Retinal pigment epithelial cell (primary cell): ENCODE results near the gene TREM2.
"Not testable (repeated sequence)": the region's sequence is repeated elsewhere in the genome, so short reads cannot be mapped to it uniquely, and the experiment has no call there.

Experiments
- DNase-seq: peaks from one replicate; pipeline ENCODE4 v3.0.0-alpha.2; 2010; ENCODE audit warnings: low read depth
- H3K4me3 ChIP-seq: 2 replicates; pipeline ENCODE4 v1.5.1; 2011; ENCODE audit warnings: mild to moderate bottlenecking, low read length, control low read depth, moderate library complexity
- TF ChIP-seq, protein P1 (sequence below): conservative IDR thresholded peaks from 2 replicates; pipeline ENCODE4 v1.5.1; 2011; ENCODE audit warnings: low read depth, low read length, control low read depth, inconsistent platforms

TREM2 gene

DNA sequence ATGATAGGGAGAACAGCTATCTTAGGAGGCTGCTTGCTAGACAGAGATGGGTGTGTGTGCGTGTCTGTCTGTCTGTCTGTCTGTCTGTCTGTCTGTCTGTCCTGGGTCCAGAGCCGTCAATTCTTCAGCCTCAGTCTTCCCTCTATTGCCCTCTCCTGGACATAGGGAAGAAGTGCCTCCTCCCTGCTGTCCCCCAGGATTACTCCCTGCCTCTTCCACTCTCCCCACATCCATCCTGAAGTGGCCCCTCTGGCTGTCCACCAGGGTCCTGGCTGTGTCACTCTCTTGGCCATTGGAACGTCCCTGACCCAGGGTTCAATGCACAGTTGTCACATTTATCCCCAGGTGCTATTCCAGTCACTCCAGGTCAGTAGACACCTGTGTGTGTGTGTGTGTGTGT lies 27.9 kb upstream of the TREM2 start:
- DNase-seq: no peak
- TF ChIP-seq, protein P1, sequence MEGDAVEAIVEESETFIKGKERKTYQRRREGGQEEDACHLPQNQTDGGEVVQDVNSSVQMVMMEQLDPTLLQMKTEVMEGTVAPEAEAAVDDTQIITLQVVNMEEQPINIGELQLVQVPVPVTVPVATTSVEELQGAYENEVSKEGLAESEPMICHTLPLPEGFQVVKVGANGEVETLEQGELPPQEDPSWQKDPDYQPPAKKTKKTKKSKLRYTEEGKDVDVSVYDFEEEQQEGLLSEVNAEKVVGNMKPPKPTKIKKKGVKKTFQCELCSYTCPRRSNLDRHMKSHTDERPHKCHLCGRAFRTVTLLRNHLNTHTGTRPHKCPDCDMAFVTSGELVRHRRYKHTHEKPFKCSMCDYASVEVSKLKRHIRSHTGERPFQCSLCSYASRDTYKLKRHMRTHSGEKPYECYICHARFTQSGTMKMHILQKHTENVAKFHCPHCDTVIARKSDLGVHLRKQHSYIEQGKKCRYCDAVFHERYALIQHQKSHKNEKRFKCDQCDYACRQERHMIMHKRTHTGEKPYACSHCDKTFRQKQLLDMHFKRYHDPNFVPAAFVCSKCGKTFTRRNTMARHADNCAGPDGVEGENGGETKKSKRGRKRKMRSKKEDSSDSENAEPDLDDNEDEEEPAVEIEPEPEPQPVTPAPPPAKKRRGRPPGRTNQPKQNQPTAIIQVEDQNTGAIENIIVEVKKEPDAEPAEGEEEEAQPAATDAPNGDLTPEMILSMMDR: no peak
- no peak overlapping the region for H3K4me3 ChIP-seq

DNA sequence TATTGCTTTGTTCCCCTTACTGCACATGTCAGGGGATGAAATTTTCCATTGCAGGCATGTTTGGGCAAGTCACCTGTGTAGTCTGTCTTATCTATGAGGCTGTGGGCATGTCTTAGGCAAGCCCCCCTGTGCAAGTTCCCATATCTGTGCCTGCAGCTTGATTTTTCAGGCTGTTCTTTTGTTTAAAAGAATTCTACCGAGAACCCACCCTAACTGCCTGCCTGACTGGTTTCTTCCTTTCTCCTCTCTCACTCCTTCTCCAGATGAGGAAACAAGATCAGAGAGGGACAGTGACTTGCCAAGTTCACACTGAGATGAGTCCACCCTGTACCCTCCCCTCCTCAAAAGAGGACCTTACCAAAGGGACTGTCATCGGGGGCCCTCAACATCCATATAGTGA lies 27.1 kb upstream of the TREM2 start:
- no peak overlapping the region for H3K4me3 ChIP-seq
- DNase-seq: no peak
- TF ChIP-seq, protein P1: no peak

DNA sequence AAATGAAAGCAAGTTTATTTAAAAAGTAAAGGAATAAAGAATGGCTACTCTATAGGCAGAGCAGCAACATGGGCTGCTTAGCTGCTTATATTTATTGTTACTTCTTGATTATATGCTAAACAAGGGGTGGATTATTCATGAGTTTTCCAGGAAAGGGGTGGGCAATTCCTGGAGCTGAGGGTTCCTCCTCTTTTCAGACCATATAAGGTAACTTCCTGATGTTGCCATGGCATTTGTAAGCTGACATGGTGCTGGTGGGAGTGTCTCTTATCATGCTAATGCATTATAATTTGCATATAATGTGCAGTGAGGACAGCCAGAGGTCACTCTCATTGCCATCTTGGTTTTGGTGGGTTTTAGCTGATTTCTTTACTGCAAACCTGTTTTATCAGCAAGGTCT lies 26.1 kb upstream of the TREM2 start:
- DNase-seq, H3K4me3 ChIP-seq: not testable (repeated sequence)

DNA sequence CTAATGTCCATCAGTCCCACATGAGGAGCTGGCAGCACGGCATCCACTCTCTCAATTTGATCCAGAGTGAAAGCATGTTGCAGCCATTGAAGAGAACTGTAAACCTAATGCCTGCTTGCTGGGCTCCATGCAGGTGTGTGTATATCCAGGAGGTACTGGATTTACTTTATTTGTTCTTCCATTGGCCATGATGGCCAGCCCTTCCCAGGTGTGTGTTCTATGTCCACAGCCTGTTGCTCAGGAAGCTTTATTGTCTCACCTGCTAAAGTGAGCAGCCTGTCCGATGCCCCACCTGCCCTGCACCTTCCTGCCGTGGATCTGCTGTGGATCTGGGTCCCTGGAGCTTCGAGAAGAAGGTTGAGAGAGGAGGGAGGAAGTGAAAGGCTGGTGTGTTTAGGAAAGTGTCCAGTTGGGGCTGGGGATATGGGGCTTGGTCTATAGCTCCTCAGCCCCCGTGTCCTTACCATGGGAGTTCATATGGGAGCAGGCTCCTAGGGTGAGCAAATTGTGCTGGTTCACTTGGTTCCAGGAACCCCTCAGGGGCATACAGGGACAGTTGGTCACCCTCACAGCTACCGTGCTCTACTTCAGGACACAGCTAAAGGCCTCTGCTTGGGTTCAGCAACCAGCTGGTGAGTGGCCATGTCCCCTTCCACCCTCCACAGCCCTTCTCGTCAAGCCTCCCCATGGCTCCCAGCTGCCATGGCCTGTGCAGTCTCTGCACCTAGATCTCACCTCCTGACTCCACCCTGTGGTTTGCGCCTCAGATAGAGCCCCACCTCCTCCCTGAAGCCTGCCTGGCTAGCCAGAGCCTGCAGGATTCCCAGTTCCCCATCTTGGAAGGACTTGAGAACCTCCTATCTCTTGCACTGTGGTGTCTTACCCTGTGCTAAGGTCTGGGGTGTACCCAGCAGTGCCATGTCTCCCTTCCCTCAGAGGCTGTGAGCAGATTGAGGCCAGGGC lies 25.3 kb upstream of the TREM2 start:
- TF ChIP-seq, protein P1: no peak
- no peak for DNase-seq

DNA sequence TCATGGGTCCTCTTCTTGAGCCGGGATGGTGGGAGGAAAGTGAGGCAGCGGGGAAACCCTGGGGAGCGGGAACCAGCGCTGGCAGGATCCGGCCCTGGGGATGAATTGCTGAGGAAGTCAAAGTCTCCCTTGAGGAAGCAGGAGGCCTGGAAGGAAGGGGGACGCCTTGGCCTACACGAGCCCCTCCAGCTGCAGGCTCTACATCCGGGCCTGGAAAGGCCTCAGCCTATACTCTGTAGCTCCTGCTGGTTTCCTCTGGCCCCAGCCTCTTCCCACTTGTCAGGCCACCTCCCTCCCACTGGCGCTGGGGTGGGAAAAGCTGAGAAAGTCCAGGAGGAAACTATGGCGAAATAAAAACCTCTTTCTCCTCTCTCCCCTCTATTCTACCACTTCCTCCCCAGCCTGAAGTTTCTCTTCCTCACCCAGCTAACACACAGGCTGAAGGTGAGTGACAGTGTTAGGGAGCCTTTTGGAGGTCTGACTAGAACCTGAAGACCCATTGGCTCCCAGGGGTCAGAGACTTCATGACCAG lies 23.2 kb upstream of the TREM2 start:
- no peak overlapping the region for H3K4me3 ChIP-seq
- TF ChIP-seq, protein P1: no peak
- no peak for DNase-seq

More for the DNA sequence above, 25.3 kb upstream of the TREM2 start:
- no peak overlapping the region for H3K4me3 ChIP-seq

DNA sequence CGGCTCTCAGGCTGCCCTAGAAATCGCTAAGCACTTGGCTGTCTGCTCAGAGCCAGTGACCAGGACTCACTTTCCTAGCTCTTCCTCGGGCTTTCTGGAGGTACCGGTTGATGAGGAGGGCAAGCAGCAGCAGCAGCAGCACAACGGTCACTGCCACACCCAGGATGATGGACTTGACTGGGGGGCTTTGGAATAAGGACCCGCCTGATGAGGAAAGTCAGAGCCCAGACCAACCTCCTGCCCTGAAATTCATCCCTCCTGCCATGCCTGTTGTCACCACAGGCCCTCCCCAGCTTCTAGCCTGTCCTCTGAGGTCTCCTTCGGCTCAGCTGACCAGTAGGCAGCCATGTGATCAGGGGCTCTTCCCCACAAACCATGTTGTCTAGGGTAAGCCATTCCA lies 21.8 kb upstream of the TREM2 start:
- TF ChIP-seq, protein P1: no peak
- no peak for DNase-seq

DNA sequence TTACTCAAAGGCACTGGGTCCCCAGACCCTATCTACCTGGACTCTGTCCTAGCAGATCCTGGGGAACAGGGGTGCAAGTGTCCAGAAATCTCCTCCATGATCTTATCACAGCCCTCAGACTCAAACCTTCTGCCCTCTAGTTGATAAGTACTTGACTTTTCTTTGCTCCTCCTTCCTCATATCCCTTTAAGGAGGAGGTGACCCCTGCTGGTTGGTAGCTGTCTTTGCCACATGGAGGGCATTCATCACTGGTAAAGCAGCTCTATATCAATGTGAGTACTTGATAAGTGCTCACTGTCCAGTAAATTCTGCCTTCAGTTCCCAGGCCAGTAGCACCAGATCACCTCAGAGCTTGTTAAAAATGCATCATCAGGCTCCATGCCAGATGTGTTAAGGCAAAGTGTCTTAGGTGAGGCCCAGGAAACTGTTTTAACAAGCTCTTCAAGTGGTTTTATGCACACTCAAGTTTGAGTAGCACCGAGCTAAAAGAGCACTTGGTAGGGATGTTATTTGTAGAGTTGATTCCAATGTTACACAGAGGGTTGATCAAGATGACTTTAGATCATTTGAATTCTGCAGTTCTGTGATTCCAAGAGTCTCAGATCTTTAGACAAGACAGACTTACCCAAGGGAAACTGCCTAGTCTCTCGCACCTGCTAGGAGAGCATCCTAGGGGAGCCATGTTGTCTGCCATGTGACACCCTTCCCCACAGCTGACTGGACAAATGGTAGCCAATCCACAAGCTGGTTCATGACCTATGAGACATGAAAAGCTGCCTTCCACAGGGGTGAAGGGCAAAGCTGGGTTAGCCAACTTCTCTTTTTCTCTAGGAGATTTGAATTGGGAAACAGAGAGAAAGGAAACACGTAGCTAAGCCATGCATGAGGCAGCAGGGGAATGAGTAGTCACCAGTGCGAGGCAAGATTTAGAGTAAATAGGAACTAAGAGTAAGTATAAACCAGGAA lies 19.4 kb upstream of the TREM2 start:
- no peak overlapping the region for H3K4me3 ChIP-seq
- TF ChIP-seq, protein P1: peak; percentile 94
- DNase-seq: peak; percentile 36

More for the DNA sequence above, 21.8 kb upstream of the TREM2 start:
- no peak overlapping the region for H3K4me3 ChIP-seq
